Skeletal muscle satellite cell (primary cell): ENCODE measurements around the gene DENND1C. TPM values are rescaled to one million over a fixed set of nuclear protein-coding genes. Genes with fewer than 3 reads are reported as not detected.

ENCODE experiments used
- H3K27me3 ChIP-seq: 2 replicates; pipeline ENCODE4 v1.7.0; 2013; ENCODE audit warnings: low read length; ENCODE audit not compliant: control insufficient read depth, insufficient read depth
- H3K36me3 ChIP-seq: 2 replicates; pipeline ENCODE4 v1.7.0; 2013; ENCODE audit warnings: mild to moderate bottlenecking, control low read depth, low read length; ENCODE audit not compliant: insufficient read depth
- H3K4me1 ChIP-seq: 2 replicates; pipeline ENCODE4 v1.7.0; 2013; ENCODE audit warnings: low read length; ENCODE audit not compliant: control insufficient read depth, insufficient read depth
- H3K4me2 ChIP-seq: 2 replicates; pipeline ENCODE4 v1.7.0; 2013; ENCODE audit warnings: mild to moderate bottlenecking, low read length
- H3K4me3 ChIP-seq: 2 replicates; pipeline ENCODE4 v1.7.0; 2013; ENCODE audit warnings: low read length
- H3K9ac ChIP-seq: 2 replicates; pipeline ENCODE4 v1.7.0; 2013; ENCODE audit warnings: mild to moderate bottlenecking, low read depth, low read length, moderate library complexity
- H3K9me3 ChIP-seq: replicated peaks from 2 replicates; pipeline ENCODE4 v1.7.0; 2013; ENCODE audit warnings: mild to moderate bottlenecking, control low read depth, low read length
- small RNA-seq: library from RNA; depleted of rRNA; stranded (forward); fragments of <200 nt; gene quantifications from one replicate; pipeline ENCODE3, GENCODE V24; 2012

DENND1C gene

DNA sequence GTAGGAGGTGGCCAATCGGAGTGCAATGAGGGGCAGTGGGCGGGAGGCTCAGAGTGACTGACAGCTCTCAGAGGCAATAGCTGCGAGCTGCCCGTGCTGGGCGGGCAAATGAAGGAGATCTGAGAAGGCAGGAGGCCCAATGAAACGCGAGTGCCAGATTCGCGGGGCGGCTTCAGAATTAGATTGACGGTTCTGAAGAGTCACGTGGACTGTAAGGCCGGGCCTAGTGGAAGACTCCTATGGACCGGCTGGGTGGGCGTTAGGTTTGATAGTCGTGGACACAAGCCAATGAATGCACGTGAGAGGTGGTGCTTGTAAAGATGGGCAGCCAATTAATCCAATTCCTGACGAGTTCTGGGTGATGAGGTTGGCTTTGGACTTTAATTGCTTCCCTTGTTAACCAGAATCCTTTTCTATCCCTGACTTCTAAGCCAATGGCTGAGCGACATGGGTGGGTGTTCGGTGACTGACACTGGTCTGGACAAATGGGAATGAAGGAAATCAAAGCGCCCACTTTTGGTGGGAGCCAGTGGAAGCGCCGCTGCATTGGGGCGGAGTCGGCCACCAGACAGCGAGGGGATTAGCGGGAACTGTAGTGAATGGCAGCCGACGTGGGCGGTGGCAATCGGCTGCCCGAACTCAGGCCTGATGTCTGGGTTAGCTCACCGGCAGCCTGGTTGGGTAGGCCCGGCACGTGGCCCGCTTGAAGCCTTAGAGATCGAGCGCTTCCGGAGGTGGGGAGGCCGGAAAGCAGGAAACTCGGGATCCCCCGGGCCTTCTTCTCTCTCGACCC, 56.5 kb downstream of the DENND1C start:
- peak overlapping the region; percentile 53 for H3K4me2 ChIP-seq
- peaks cover 4% of the 10 kb centered on the region for H3K27me3 ChIP-seq
- H3K9ac ChIP-seq: peak overlapping the region; percentile 6
- H3K9me3 ChIP-seq: no peaks in the 10 kb centered on the region
- peaks cover 20% of the 10 kb centered on the region for H3K4me1 ChIP-seq
- H3K4me3 ChIP-seq: peak overlapping the region; percentile 52
- peaks cover 19% of the 10 kb centered on the region for H3K36me3 ChIP-seq

DNA sequence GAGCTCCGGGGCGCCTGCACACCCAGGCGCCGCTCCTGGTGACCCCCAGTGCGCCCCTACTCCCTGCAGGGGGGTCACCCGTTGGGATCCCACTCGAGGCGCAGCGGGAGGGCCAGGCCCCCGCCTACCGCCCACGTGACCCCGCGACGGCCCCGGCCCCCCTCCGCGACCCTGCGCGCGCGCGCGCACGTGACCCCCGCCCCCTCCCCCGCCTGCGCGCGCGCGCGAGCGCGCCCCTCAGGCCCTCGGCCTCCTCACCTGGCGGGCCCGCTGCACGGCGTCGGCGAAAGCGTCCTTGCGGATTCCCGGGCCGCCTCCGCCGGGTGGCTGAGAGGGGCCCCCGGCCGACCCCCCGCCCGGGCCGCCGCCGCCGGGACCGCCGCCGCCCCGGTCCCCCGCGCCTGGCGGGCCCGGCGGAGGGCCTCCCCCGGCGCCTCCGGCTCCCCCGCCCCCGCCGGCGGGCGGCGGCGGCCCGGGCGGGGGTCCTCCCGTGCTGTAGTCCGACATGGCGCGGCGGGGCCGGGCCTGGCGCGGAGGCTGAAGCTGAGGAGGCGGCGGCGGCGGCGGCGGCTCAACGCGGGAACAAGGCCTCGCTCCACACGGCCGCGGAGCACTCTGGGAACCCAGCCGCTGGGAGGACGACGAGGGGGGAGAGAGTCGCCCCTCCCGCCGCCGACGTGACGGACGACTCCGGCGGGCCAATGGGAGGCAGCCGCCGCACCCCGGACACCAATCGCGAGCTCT, 57.2 kb downstream of the DENND1C start, which contains the start of gene KHSRP:
KHSRP (minus strand) TSS at position 617 of the 744 bp plus-strand sequence; CDS start at position 507, 110 bp downstream.
- peak within 1 kb of the TSS; percentile 85 for H3K9ac ChIP-seq
- peaks cover 20% of the 10 kb centered on the region for H3K4me1 ChIP-seq
- peaks cover 1% of the 10 kb centered on the region for H3K27me3 ChIP-seq
- H3K4me3 ChIP-seq: peak within 1 kb of the TSS; percentile 89
- peak within 1 kb of the TSS; percentile 94 for H3K4me2 ChIP-seq
- peaks cover 26% of the 10 kb centered on the region for H3K36me3 ChIP-seq
- no peaks in the 10 kb centered on the region for H3K9me3 ChIP-seq

DNA sequence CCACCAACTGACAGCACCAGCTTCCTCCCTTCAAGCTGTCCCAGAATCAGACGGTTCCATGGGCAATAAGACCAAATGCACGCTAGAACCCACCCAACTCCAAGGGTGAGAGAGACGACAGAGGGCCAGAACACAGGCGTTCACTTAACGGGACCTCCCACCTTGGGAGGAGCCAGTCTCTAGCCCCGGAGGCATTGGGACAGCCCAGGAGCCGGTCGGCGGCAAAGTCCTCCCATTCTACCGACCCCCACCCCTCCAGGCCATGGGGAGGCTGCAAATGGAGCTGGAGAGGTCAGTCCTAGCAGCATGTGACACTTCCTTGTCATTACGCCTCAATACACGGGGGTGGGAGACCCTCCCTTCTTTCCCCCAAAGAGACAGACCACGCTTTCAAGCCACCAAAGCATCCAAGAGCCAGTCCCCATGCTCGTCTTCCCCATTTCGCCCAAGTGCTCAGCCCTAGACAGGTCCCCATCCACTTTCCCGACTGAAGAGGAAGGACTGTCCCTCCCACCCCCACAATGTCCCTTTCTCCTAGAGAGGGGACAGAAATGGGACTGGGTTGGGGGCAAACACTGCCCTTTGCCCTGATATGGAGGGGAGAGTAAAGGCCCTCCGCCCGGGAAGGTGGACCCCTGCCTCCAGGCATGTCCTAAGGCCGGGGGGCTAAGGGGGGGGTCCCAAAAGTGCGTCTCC, 57.9 kb downstream of the DENND1C start:
- H3K4me3 ChIP-seq: peak overlapping the region; percentile 89
- peaks cover 33% of the 10 kb centered on the region for H3K36me3 ChIP-seq
- H3K9me3 ChIP-seq: no peaks in the 10 kb centered on the region
- peak overlapping the region; percentile 94 for H3K4me2 ChIP-seq
- no peaks in the 10 kb centered on the region for H3K27me3 ChIP-seq
- peak overlapping the region; percentile 85 for H3K9ac ChIP-seq
- H3K4me1 ChIP-seq: peaks cover 20% of the 10 kb centered on the region

DNA sequence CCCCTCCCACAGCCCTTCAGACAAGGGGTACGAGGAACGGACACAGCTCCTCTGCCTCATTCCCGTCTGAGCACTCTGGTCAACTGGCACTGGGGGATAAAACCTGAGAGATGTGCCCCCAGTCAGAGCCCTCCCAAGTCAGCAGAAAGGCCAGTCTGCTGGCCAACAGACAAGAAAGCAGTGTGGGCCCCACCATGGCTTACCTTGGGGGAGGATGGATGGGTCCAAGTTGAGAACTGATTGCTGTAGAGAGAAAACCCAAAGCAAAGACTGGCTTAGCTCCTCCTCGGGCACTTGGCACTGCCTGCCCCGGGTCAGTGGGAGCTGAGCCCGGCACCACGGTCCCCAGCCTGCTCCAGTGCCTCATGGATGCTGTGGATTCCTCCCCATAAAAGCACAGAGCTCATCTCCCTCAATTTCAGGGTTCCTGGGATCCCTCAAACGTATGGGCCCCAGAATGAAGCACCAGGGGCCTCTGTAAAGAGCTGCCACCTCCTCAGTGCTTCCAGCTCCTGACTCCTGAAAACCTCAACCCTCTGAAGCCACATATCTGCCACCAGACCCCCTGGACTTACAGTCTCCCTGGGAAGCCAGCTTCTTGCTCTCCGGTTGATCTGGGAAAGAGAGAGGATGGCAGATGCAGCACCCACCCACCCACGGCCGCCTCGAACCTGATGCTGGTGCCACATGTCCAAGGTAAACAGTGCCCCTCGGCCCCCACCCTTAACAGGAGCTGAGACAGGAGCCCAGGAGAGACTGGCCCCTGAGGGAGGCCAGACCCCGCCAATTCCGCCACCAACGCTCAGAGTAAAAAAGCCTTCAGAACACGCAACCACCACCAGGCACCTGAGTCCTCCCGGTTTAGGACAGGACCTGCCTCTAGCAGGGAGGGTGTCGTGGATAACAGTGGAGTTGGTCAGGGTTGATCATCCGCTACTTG, 60.2 kb downstream of the DENND1C start:
- H3K27me3 ChIP-seq: no peaks in the 10 kb centered on the region
- peaks cover 55% of the 10 kb centered on the region for H3K36me3 ChIP-seq
- peak overlapping the region; percentile 18 for H3K9ac ChIP-seq
- peaks cover 20% of the 10 kb centered on the region for H3K4me1 ChIP-seq
- no peak overlapping the region for H3K4me3 ChIP-seq
- H3K4me2 ChIP-seq: peak overlapping the region; percentile 94
- no peaks in the 10 kb centered on the region for H3K9me3 ChIP-seq

GRCh38 chr19:6418562-6418932, 63.0 kb downstream of the DENND1C start:
- Histone ChIP-seq H3K4me2 (no peak overlapping the region), H3K4me3 (no peak overlapping the region), H3K4me1 (peaks cover 13% of the 10 kb centered on the region), H3K9me3 (no peaks in the 10 kb centered on the region), H3K27me3 (no peaks in the 10 kb centered on the region), H3K36me3 (peaks cover 76% of the 10 kb centered on the region), H3K9ac (no peak overlapping the region)

- no peaks in the 10 kb centered on the region for H3K27me3 ChIP-seq
- no peak overlapping the region for H3K4me3 ChIP-seq
- H3K9ac ChIP-seq: no peak overlapping the region
- H3K4me2 ChIP-seq: no peak overlapping the region
- H3K36me3 ChIP-seq: peaks cover 76% of the 10 kb centered on the region
- H3K4me1 ChIP-seq: peaks cover 9% of the 10 kb centered on the region
- no peaks in the 10 kb centered on the region for H3K9me3 ChIP-seq
Measured at GRCh38 chr19:6417713-6418561, 63.6 kb downstream of the DENND1C start.

Small RNA genes lying within 50 kb of the gene (small RNA-seq; reads per million reads assigned to genes)
- gene AC010503.2: not detected
